ENCODE data around the gene CPXM2.

Gene CPXM2

DNA sequence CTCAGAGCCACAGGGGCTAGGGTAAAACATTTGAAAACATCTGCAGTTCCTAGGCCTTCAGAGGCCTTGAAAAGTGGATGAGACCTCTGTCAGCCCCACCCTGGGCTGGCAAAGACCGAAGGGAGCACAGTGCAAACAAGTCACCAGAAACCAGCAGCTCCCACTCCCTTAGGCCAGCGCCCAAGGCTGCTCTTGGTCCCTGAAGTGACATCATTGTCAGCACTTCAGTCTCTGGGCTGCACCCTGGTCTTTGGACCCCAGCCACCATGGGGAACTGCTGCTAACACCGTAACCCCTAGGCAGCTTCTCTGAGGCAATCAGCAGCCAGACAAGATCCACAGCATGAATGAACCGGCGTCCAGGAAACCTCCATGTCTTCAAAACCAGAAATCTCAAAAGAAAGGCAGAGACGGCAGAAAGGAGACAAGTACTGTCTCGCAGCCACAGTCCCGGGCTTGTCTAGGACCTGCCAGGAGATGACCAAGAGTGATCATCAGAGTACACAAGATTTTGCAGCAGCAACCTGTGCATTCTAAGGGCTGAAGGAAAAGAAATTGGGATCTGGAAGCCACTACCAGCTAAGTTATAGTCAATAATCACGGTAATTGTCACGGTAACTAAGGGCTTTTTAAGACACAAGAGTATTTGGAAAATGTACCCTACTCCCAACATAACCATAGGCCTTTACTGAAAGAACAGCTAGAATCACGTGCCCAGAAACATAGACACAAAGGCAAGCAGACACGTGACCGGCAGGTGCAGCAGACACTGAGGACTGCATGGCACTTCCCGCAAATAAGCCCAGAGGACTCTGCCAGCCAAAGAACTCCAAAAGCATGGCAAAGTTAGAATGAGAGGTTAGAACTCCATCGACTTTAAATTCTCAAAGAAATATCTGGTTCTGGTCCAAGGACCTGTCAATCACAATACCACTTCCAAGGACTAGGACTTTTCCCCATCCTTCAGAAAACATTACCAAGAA, 23.3 kb downstream of the CPXM2 start:
- no peak for DNase-seq

DNA sequence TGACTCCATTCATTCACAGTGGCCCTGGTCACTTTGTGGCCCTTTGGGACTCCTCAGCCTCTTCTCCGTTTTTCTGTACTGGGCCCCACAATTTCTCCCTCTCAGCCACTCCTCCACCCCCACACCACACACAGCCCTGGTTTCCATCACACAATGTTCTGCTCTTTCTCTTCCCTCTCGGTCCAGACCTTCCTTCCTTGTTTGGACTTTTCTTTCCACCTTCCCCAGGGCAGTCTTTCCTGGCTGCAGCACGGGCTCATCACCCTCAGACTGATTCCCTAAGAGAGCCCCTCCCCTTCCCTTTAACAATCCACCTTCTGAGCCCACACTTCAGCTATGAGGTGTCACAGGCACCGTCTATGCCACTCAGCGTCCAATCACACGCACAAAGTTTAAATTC, 25.7 kb downstream of the CPXM2 start:
- DNase-seq: no peak

DNA sequence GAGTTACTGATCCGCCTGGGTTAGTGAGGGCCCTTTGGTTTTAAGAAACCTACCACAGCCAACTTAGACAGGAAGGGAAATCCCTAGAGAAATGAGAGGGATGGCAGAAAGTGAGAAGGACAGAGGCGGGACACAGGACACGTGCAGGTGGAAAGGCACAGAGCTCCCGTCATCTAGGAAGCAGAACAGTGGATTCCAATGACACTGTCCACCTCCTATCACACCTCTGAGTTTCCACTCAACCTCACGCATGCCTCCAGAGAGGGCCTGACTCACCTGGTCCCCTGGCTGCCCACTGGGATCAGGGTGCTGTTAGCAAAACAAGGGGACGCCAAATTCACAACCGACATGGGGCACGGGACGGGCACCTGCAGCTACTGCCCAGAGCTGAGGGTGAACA, 26.3 kb downstream of the CPXM2 start:
- DNase-seq: no peak

DNA sequence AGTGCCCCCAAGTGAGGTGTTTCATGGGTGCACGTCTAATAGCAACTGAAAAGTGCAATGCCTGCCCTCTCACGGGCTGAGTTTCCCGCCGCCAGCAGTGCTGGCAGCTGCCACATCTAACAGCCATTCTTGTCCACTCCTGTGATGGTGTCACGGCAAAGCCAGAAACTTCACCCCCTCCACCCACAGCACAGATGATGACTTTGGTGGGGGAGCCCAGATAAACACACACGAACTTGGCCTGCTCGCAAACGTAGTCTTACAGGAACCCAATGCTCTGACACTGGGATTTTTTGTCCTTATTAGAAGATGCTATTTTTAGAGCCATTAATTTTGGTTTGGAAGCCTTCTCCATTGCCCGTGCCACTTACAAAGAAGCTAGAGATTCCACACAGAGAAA, 26.7 kb downstream of the CPXM2 start:
- no peak for DNase-seq

DNA sequence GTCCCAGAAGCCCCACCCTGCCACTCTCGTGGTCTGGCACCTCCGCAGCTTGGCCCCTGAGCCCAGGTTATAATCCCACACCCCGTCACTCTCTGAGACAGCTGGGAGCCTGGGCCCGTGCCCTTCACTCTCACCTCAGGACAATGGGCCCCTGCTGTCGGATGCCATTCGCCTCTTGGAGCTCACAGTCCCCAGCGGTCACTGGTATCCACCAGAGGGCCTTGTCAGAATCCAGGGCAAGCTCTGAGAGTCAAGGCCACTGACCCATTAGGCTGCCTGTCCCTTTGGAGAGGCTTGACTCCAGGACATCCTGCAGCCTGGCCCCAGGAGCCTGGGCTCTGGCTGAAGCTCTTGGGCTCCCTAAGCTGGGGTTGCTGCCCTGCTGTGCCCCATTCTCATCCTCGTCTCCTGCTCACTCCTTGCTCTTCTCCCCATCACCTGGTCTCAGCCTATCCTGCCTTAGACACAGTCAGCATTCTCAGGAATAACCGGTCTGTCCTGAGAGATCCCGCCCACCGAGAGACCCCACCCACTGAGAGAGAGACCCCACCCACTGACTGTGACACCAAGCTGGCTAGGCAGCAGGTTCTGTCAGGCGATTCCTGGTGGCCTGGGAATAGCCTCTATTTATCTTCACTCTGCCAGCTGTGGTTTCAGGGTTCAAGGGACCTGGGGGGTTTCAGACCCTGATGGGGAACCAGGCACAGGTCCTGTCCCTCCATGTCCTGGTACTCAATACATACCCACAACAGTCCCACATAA, 27.7 kb downstream of the CPXM2 start:
- no peak for DNase-seq

DNA sequence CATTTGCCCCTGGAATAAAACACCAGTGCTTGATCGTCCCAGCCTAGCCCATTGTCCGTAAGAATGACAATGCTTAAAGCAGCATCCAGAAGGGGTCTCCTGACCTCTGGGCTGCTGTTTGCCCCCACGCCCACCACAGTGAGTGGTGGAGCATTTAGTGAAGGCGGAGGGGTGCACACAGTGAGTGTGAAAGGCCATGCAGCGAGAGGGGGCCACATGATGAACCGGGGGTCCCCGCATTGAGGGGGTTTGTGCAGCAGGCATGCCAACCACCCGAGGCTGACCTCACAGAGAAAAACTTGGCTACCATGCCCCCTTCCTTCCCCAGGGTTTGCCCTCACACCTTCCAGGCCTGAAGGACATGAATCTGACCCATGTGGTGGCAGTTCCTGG, 28.4 kb downstream of the CPXM2 start:
- DNase-seq: no peak

DNA sequence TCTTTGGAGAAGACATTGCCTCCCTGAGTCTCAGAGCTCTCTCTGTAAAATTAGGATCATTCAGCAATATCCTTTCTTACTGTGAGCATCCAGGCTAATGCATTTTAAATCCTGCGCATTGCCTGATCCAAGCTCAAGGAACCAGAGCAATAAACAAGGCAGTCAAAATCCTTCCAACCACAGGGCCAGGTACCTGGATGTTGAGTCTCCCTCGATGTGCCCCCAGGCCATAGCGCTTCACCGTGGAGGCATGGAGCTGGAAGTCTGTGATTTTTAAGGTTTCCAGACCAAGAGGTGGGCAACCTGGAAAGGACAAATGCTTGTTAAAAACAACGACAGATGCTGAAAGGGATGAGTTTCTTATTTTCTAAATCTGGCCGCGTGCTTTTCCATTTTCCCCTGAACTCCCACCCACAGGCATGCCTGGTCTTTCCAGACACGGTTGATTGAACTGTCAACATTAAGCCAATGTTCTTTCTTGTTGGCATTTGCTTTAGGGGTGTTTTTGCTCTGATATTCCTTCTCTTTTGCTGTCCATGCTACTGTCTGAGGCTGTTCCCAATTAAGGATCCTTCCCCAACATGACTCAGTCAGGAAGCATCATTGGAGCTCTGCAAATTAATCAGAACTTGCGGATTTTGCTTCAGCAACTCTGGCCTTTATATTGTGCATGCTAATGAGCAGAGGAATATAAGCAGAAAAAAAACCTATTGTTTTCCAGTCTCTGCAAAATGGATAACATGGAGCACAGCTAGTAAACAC, 29.0 kb downstream of the CPXM2 start:
- DNase-seq: no peak

DNA sequence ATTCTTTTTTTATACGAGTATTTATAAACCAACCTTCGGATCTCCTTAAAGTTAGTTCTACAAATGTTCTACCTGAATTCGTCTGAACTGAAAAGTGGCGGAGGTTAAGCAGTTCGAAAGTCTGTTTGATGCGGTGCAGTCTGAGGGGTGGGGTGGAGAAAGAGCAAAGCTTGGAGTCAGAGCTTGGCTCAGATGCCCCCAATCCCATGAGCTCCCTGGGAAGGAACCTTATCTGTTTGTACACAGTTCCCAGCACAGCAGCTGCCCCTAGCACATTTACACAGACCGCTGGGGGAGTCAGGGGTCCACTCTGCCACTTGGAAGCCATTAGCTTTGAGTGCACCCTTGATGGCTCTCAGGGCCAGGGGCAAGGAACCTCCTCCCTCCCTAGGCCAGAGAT, 30.8 kb downstream of the CPXM2 start:
- DNase-seq: no peak

DNA sequence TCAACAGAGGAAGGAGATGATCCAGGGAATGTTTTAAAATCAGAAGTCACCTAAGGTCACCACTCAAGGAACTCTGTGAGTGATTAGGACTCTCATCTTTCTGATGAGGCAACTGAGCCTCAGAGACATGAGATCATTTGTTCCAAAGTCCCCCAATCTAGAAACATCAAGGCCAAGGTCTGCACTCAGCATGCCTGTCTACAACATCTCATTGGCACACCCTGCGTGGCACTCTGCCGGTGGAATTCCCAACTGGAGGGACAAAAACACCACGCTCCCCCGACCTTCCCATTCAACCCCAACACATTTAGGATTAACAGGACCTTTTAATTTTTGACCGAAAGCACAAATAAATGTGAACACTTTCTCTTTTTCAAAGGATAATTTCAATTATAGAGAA, 31.4 kb downstream of the CPXM2 start:
- no peak for DNase-seq

DNA sequence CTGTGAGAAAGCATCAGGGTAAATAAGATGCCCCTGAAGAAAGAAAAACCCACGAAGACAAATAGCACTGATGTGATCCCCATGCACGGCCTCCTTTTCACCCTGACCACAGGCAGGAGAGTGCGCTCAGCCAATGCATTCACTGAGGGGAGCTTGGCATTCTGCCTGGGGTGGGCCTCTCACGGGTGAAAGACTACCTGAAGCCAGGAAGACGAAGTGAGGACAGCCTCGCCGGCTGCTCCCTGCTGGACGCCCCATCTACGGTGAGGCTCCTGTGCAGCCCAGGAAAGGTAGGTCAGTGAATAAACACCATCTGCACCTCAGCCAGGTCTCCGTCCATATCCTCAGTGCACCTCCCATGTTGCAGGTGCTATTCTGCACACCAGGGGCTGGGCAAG, 32.0 kb downstream of the CPXM2 start:
- DNase-seq: no peak

DNA sequence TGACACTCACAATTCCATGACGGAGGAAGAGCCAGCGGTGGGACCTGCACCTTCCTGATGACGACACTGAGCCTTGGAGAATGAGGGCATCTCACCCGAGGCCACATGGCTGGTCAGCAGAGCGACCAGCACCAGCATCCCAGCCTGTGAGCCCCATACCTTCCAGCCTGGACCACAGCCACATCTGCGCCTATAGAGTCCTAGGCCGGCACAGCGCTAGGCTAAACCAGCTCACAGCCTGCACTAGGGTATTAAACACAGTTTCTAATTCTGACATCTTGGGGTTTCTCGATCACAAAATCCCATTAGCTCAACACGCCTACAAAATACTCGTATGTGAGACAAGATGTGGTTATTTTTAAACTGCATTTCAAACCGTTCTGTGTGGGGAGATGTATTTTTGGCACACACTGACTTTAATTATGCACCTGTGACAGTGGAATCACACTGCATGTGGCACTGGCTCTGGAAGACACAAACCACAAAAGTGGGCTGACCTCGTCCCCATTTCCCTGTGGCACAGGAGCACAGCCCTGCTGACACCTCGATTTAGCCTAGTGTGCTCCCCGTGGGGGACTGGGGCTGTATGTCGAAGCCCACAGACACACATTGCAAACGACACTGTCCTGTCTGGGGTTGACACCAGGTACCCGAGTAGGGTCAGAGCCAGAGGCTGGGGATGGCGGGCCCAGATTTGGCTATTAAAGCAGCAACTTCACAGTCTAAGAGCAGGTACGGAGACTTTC, 32.5 kb downstream of the CPXM2 start:
- DNase-seq: no peak

DNA sequence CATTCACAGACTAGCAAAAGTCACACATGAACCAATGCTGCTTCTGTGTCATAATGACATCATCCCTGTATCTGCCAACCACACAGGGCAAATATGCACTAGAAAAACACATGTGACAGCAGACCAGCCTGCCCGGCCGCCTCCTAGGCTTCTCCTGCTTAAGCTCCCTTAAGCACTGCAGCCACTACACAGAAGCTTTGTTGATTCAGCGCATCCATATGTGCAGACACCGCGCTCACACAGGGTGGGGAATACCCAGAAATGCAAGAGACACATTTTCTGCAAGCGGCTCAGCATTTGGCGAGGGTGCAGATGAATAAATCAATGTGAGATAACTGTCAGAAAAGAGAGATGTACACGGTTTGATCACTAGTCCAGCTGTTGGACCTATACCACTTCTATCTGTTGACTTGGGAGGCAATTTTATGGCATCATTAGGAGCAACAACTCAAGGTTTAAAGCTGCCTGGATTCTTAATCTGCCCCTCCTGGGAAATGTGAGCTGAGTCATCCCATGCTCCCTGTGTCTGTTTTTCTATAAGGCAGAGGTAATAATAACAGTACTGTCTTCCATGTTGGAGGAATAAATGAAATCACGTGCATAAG, 33.4 kb downstream of the CPXM2 start:
- DNase-seq: no peak

DNA sequence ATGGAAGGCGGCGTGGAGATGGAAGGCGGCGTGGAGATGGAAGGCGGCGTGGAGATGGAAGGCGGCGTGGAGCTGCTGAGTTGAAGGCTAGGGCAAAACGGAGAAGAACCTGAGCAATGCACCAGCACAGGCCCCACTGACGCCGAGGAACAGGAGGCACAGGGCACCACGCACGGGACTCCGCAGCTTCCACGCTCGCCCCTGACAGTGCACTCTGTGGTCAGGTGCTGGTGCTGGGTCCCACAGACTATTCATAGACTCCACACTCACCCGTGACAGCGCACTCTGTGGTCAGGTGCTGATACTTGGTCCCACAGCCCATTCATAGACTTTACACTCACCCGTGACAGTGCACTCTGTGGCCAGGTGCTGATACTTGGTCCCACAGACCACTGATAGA, 34.0 kb downstream of the CPXM2 start:
- DNase-seq: no peak

DNA sequence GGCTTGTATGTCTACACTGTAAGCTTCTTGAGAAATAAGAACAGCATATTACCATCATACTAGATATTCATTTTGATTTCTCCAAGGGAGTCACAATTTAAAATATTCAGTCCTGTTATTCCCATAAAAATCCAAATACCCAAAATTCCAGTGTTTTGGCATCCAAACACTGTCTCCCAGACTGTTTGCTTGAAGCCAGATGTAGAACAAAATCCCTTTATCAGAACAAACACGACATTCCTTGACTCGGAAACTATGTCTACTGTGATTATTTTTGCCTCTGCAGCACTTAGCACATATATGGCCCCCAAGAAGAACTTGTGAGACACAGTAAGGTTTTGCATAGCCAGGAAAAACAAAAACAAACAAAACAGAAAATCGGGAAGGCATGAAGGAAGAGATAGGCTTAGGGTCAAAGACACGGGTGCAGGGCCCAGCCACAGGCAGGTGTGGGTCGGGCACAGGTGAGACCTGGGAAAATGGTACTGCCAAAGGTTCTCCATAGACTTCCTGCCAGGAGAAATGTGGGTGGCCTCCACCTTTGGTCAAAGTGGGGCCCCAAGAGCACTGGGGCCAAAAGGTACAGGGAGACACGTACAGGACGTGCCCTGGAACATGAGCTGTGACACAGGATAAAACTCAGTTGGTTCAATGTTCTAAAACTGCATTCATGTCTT, 36.5 kb downstream of the CPXM2 start:
- no peak for DNase-seq

DNA sequence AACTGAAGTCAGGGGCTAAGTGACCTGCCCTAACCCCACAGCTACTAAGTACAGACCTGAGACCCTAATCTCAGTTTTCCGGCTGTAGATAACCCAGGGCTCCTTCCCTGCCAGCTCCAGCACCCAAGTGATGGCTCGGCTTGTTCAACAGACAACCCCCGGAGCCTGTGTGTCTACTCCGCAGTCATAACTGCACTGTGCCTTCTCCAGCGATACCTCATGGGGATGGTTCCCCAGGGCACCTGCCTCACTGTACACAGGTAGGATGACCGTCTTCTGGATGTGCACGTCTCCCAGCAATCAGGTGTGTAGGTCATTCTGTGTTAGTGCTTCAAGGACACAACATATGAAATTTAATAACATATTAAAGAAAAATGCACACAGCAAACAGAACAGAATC, 37.1 kb downstream of the CPXM2 start:
- no peak for DNase-seq

DNA sequence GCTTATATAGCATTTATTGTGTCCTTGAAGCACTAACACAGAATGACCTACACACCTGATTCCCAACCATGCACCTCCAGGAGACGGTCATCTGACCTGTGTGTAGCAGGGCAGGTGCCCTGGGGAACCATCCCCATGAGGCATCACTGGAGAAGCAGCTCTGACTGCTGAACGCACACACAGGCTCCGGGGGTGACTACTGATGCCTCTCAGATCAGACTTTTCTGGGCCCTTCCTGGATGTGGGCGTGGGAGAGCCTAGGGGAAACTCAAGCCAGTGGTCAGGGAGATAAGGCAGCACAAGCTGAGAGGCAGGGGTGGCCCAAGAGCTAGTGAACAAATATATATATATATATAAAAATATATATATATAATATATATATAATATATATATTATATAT, 37.6 kb downstream of the CPXM2 start:
- no peak for DNase-seq

DNA sequence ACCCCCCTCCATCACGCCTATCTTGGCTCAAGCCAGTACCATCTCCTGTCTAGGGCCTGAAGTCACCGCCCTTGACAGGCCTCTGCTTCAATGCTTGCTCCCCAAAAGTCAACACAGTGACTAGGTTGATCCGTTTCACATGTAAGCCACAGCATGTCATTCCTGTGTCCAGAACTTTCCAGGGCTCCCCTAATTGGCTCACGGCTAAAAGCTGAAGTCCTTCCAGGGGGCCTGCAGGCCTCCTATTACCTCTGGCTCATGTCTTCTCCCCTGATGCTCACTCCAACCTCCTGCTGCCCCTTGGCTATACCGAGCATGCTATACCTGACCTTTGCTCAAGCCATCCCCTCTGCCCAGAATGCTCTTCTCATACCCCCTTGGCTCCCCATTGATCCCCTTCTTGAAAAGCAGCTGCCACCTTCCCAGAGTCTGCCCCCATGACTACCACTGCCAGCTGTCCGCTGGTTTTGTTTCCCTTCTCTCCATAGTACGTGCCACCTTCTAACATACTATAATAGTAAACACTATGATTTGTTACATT, 39.1 kb downstream of the CPXM2 start:
- DNase-seq: no peak

DNA sequence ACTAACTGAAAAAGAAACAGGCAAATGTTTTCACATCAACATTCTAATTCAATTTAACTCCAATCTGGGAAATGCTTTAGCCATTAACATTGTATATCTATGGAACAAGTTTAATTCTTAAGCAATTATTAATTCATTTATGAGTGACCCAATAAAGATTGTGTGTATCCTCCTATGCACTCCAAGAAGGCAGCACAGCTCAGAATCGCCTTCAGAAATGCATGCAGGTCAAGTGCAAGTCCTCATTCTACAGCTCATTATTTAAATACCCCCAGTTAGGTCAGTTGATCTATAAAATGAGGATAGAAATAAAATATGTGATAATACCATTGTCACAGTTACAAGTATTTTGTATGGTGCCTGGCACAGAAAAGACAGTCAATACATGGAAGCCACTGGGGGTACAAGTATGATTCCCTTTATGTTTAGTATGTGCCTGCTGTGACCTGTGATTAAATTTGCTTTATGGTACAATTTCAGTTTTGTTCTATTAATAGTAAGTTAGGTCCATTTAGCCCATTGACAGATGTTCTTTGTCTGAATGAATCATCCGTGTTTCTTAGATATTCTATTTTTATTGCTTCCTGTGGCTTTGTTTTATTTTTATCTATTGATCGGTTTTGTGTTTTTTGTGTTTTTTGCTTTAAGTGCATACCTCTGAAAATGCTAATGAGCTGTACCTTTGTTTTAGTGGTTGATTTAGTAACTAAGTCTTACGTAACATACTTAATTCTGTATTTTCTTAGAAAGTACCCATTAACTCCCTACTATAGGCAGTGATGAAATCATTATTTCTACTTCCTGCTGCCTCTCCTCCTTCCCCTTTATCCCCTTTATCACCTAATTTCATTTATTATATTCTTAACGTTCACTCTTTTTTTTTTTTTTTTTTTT, 42.8 kb downstream of the CPXM2 start:
- no peak for DNase-seq

DNA sequence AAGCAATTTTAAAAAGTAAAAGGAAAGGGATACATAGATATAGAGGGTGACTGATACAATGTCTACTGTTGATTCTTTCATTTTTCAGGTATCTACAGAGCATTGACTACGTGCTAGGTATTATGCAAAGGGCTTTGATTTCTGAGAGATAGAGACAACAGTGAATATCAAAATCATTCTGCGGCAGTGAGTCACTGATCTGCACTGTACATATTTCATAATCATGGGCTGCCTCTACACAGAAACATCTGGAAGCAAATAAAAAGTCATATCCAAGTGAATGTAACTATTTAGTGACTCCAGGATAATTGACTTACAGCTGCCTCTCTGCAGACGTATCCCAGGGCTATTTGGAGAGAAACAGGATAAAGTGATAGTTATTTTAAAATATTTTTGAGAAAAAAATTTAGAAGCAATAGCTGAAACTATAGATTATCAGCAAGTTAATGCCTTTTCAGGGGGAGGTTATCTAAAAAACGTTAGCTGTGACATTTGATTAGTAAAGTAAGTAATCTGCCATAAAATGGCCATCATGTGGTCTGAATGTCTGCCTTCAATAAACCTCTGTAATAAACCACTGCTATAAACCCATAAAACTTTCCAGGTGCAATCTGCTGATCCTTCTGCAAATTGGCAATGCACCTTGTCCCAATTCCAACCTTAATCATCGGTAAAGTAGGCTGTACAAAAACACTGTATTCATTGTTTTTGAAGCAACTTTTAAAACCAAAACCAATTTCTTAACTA, 43.7 kb downstream of the CPXM2 start:
- no peak for DNase-seq
